ENCODE results near the gene RAPGEF5.

The RAPGEF5 gene

DNA sequence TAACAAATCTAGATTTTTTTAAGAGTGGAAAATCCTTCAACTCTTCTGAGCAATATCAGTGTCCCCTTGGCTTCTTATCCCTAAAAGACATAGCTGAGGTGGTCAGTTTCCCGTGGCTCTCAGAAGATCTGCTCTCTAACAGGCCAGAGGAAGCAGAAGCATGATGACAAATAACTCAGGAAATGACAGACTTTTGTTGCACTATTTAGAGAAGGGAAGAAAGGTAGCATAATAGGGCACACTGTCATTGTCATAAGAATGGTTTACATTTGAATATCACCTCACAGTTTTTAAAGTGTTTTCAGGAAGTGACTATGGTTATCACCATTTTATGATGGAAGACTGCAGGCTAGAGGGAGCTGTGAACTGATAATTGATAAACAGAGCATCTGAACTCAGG is 33.6 kb upstream of the RAPGEF5 start:
- TF ChIP-seq, protein P1, sequence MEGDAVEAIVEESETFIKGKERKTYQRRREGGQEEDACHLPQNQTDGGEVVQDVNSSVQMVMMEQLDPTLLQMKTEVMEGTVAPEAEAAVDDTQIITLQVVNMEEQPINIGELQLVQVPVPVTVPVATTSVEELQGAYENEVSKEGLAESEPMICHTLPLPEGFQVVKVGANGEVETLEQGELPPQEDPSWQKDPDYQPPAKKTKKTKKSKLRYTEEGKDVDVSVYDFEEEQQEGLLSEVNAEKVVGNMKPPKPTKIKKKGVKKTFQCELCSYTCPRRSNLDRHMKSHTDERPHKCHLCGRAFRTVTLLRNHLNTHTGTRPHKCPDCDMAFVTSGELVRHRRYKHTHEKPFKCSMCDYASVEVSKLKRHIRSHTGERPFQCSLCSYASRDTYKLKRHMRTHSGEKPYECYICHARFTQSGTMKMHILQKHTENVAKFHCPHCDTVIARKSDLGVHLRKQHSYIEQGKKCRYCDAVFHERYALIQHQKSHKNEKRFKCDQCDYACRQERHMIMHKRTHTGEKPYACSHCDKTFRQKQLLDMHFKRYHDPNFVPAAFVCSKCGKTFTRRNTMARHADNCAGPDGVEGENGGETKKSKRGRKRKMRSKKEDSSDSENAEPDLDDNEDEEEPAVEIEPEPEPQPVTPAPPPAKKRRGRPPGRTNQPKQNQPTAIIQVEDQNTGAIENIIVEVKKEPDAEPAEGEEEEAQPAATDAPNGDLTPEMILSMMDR (IDR thresholded peaks at IDR 0.05; ENCODE audit: insufficient read depth, missing control alignments) = no peak
- FAIRE-seq (no peak), DNase-seq (ENCODE audit: insufficient read length, low spot score) (no peak)

- no peak for DNase-seq (ENCODE audit: insufficient read length, low spot score)
- TF ChIP-seq, protein P1 (IDR thresholded peaks at IDR 0.05; ENCODE audit: insufficient read depth, missing control alignments) = no peak
- FAIRE-seq = no peak
Measured at GRCh38 chr7:22389892-22390291, 32.9 kb upstream of the RAPGEF5 start.

DNA sequence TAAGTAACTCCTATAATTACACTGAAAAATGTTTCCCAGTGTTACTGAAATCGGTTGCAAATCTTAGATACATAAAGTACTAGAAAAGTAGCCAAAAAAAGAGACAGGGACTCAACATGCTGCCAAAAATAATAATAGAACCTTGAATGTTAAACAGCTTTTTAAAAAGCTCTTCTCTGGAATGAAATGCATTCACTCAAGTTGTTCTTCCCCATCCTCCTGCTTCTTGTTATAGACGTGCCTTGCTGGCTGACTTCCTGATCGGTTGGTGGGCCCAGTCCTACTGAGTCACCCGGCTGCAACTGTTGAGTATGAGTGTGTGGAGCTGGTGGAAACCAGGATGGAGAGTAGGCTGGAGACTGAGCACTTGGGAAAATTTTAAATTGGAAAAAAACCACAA is 30.6 kb upstream of the RAPGEF5 start:
- FAIRE-seq = no peak
- TF ChIP-seq, protein P1 (IDR thresholded peaks at IDR 0.05; ENCODE audit: insufficient read depth, missing control alignments) = no peak

GRCh38 chr7:22386865-22387264 is 29.9 kb upstream of the RAPGEF5 start:
- FAIRE-seq = no peak

More for the DNA sequence above, 30.6 kb upstream of the RAPGEF5 start:
- no peak for DNase-seq (ENCODE audit: insufficient read length, low spot score)

DNA sequence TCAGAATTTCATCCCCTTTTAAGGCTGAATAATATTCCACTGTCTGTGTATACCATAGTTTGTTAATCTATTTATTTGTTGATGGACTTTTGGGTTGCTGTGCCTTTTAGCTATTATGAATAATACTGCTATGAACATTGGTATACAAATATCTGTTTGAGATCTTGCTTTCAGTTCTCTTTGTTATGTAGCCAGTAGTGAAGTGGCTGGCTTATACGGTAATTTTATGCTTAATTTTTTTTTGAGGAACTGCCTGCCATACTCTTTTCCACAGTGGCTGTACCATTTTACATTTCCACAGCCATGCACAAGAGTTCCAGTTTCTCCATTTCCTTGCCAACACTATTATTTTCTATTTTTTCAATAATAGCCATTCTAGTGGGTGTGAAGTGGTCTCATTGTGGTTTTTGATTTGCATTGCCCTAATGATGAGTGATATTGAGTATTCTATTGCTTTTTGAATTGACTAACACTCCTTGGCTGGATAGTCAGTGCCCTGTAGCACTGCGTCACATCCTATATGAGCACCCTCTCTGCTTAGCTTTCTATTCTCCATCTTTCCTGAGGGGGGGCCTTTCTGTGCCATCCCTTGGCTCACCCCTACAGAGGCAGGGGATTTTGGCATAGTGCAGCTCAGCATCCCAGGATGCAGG is 29.4 kb upstream of the RAPGEF5 start:
- TF ChIP-seq, protein P1 (IDR thresholded peaks at IDR 0.05; ENCODE audit: insufficient read depth, missing control alignments) = no peak
- no peak for FAIRE-seq
- DNase-seq (ENCODE audit: insufficient read length, low spot score) = no peak

More at GRCh38 chr7:22386865-22387264, 29.9 kb upstream of the RAPGEF5 start:
- TF ChIP-seq, protein P1 (IDR thresholded peaks at IDR 0.05; ENCODE audit: insufficient read depth, missing control alignments) = no peak
- no peak for DNase-seq (ENCODE audit: insufficient read length, low spot score)

DNA sequence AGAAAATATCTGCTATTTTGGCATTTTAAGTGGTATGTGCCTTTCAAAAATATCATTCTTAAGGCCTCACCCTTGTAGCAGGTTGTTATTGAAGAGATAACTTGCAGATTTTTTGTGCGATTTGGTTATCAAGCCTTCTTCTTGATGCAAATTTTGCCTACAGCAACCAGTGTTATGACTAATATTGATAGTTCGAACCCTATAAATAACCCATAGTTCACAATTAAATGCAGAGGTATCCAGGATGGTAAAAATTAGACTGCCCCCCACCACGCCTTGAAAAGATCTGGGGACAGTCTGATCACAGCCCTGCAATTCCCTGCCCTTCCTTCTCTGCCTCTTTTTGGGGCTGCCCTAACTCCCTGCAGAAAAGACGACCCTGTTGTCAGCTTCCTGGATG is 28.4 kb upstream of the RAPGEF5 start:
- DNase-seq (ENCODE audit: insufficient read length, low spot score) = no peak
- TF ChIP-seq, protein P1 (IDR thresholded peaks at IDR 0.05; ENCODE audit: insufficient read depth, missing control alignments) = no peak
- FAIRE-seq = no peak

GRCh38 chr7:22380333-22380732 is 23.4 kb upstream of the RAPGEF5 start:
- TF ChIP-seq, protein P1 (IDR thresholded peaks at IDR 0.05; ENCODE audit: insufficient read depth, missing control alignments) = no peak
- DNase-seq (ENCODE audit: insufficient read length, low spot score) = no peak
- no peak for FAIRE-seq

All from D721Med (cell line).